ENCODE measurements around the gene JMY. TPM values are rescaled to one million over a fixed set of nuclear protein-coding genes. Genes with fewer than 3 reads are reported as not detected.

The JMY gene
- total RNA-seq, 1 experiment from 2014 or later, result 12.5 TPM

DNA sequence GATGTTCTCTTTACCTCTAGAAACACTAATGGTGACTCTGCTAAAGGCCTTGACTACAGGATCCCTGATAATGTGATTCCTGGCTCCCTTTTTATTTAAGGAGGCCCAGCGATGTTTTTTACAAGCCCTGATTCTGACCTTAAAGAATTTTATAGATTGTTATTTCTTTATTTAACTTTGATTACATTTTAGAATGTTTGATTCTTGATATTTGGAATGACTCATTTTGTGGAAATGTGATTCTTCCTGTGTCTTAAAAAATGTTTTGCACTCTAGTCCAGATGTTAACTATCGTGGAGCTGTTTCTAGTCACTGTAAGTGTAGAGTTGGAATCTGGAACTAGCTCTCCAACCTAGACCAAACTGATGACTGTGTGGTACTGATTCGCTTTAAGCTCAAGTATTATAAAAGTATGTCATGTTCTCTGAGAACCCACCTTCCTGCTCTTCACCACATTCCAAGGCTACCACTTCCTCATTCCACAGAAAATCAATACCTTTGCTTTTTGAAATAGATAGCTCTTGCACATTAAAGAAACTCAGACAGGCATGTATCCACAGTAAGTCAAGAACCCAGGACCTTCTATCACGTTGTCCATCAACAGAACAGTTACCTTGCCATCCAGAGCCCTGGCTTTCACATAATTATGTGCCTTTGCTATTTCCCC is 65.2 kb downstream of the JMY start:
- peak overlapping the region; percentile 17 for H3K4me3 Mint-ChIP-seq (ENCODE audit: low read depth, unreplicated experiment)
- H3K4me1 Mint-ChIP-seq (ENCODE audit: low read depth, unreplicated experiment), result peaks cover 8% of the 10 kb centered on the region
- intact Hi-C loops (cut with micrococcal nuclease; ENCODE audit: unreplicated experiment), result no loop called here
- CTCF ChIA-PET, result interaction anchor here (0.5 to 1.3 kb wide), 7 partner anchors 10 to 1488 kb away, joined by 3 to 8 read pairs (median 4); no protein-coding TSS in a partner anchor
- peak; percentile 45 for DNase-seq
- no peaks in the 10 kb centered on the region for H3K27me3 Mint-ChIP-seq (ENCODE audit: unreplicated experiment)
- no peak overlapping the region for H3K27ac Mint-ChIP-seq (ENCODE audit: unreplicated experiment)
- BruUV-seq (replicated peaks), result no TSS peak
- H3K9me3 Mint-ChIP-seq (ENCODE audit: low read depth, unreplicated experiment), result no peaks in the 10 kb centered on the region
- TF ChIP-seq, protein P1, sequence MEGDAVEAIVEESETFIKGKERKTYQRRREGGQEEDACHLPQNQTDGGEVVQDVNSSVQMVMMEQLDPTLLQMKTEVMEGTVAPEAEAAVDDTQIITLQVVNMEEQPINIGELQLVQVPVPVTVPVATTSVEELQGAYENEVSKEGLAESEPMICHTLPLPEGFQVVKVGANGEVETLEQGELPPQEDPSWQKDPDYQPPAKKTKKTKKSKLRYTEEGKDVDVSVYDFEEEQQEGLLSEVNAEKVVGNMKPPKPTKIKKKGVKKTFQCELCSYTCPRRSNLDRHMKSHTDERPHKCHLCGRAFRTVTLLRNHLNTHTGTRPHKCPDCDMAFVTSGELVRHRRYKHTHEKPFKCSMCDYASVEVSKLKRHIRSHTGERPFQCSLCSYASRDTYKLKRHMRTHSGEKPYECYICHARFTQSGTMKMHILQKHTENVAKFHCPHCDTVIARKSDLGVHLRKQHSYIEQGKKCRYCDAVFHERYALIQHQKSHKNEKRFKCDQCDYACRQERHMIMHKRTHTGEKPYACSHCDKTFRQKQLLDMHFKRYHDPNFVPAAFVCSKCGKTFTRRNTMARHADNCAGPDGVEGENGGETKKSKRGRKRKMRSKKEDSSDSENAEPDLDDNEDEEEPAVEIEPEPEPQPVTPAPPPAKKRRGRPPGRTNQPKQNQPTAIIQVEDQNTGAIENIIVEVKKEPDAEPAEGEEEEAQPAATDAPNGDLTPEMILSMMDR (IDR thresholded peaks at IDR 0.05; ENCODE audit: unreplicated experiment), result no peak
- peaks cover 7% of the 10 kb centered on the region for H3K36me3 Mint-ChIP-seq (ENCODE audit: insufficient read depth, unreplicated experiment)

DNA sequence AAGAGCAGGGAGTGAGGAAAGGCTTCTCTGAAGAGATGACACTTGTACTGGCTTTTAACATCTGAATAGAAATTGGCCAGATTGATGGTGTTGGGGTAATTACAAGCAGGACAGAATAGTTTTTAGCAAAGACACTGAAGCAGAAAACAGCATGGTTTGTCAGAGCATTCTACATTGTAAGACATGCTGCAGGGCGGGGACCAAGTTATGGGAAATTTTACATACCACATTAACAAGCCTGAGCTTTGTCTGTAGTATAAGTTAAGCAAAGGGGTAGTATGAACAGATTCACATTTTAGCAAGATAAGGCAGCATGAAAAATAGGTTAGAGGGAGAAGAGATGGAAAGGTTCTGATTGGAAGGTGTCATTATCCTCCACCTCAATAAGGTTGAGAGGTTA is 66.5 kb downstream of the JMY start:
- H3K36me3 Mint-ChIP-seq (ENCODE audit: insufficient read depth, unreplicated experiment), result peaks cover 17% of the 10 kb centered on the region
- peaks cover 5% of the 10 kb centered on the region for H3K4me1 Mint-ChIP-seq (ENCODE audit: low read depth, unreplicated experiment)
- no peak for DNase-seq
- CTCF ChIA-PET, result no interaction called here
- no peaks in the 10 kb centered on the region for H3K9me3 Mint-ChIP-seq (ENCODE audit: low read depth, unreplicated experiment)
- H3K27me3 Mint-ChIP-seq (ENCODE audit: unreplicated experiment), result no peaks in the 10 kb centered on the region
- TF ChIP-seq, protein P1 (IDR thresholded peaks at IDR 0.05; ENCODE audit: unreplicated experiment), result no peak
- no peak overlapping the region for H3K4me3 Mint-ChIP-seq (ENCODE audit: low read depth, unreplicated experiment)
- no peak overlapping the region for H3K27ac Mint-ChIP-seq (ENCODE audit: unreplicated experiment)
- intact Hi-C loops (cut with micrococcal nuclease; ENCODE audit: unreplicated experiment), result no loop called here
- no TSS peak for BruUV-seq (replicated peaks)

DNA sequence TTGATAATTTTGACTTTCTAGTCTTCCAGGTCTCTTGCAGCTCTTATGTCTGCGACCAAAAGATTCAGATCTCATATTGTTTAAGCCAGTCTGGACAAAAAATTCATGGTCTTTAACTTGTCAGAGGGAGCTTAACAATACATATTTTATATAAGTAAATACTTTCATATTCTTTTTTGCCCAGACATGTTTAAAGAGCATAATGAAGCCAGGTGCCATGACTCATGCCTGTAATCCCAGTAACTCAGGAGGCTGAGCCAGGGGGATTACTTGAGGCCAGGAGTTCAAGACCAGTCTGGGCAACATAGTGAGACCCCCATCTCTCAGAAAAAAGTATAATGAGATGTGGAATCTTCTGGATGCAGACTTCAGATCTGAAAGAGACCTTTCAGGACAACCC is 69.8 kb downstream of the JMY start:
- BruUV-seq (replicated peaks), result no TSS peak
- no peak overlapping the region for H3K4me3 Mint-ChIP-seq (ENCODE audit: low read depth, unreplicated experiment)
- intact Hi-C loops (cut with micrococcal nuclease; ENCODE audit: unreplicated experiment), result no loop called here
- no peaks in the 10 kb centered on the region for H3K9me3 Mint-ChIP-seq (ENCODE audit: low read depth, unreplicated experiment)
- H3K4me1 Mint-ChIP-seq (ENCODE audit: low read depth, unreplicated experiment), result no peaks in the 10 kb centered on the region
- peaks cover 17% of the 10 kb centered on the region for H3K36me3 Mint-ChIP-seq (ENCODE audit: insufficient read depth, unreplicated experiment)
- DNase-seq, result no peak
- no peak overlapping the region for H3K27ac Mint-ChIP-seq (ENCODE audit: unreplicated experiment)
- H3K27me3 Mint-ChIP-seq (ENCODE audit: unreplicated experiment), result no peaks in the 10 kb centered on the region
- CTCF ChIA-PET, result no interaction called here
- TF ChIP-seq, protein P1 (IDR thresholded peaks at IDR 0.05; ENCODE audit: unreplicated experiment), result no peak

DNA sequence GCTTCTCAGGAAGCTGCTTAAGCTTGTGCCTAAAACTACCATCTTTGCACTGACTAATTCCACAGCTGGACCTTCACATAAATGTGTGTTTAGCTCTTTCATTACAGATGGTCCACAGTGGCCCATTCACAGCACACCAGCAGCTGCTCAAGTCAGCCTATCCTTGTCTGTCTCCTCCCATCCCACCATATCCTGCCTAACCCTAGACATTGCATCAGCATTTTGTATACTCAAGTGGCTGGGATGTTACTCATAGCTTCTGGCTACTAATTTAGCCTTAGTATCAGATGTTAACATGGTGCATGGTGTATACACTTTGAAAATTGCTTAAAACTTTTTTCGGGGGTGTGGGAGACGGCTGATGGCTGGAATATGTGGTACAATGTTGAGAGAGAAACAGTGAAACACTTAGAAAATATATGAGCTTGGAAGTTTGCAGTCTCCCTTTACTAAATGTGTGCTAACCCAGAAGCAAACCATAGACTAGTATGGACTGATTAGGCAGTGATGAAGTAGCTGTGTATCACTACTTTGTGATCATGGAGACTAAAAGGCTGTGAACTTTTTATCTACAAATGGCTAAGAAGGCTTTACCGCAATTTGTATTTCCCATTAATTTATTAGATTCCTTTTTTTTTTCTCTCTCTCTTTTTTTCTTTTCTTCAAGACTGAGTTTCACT is 83.1 kb downstream of the JMY start:
- peaks cover 11% of the 10 kb centered on the region for H3K36me3 Mint-ChIP-seq (ENCODE audit: insufficient read depth, unreplicated experiment)
- peak; percentile 19 for DNase-seq
- TF ChIP-seq, protein P1 (IDR thresholded peaks at IDR 0.05; ENCODE audit: unreplicated experiment), result no peak

More for the DNA sequence above, 83.1 kb downstream of the JMY start:
- no peaks in the 10 kb centered on the region for H3K27me3 Mint-ChIP-seq (ENCODE audit: unreplicated experiment)
- H3K4me3 Mint-ChIP-seq (ENCODE audit: low read depth, unreplicated experiment), result no peak overlapping the region
- H3K9me3 Mint-ChIP-seq (ENCODE audit: low read depth, unreplicated experiment), result no peaks in the 10 kb centered on the region
- H3K4me1 Mint-ChIP-seq (ENCODE audit: low read depth, unreplicated experiment), result peaks cover 11% of the 10 kb centered on the region
- CTCF ChIA-PET, result interaction anchor here (0.6 kb wide), 2 partner anchors 63 to 68 kb away, joined by 3 to 4 read pairs; no protein-coding TSS in a partner anchor
- intact Hi-C loops (cut with micrococcal nuclease; ENCODE audit: unreplicated experiment), result no loop called here
- BruUV-seq (replicated peaks), result no TSS peak
- peak overlapping the region; percentile 65 for H3K27ac Mint-ChIP-seq (ENCODE audit: unreplicated experiment)

Measured in Calu3 (cell line).